ENCODE results near the gene MAPT.
"Not testable (repeated sequence)": the region's sequence is repeated elsewhere in the genome, so short reads cannot be mapped to it uniquely, and the experiment has no call there.

The MAPT gene

DNA sequence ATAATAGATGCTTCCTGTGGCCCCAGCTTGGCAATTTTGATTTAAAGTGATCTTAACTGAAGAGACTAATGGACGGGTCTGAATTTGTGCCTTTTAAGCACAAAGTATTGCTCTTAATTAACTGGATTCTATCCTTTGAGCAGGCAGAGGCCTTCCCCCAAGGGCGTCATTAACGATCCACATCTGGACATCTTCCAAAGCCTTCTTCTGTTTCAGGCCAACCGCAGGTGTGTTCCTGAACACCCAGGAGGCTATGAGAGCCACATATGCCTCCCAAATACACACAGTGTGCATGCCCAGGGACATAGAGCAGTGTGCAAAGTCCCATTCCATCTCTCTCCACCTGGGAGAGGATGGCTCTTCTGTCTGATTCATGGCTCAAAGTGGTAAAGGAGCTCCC is 42.3 kb downstream of the MAPT start:
- Histone ChIP-seq H3K4me3 (ENCODE audit: low read length) (no peak overlapping the region), H3K4me2 (ENCODE audit: low read length) (no peak overlapping the region), H3K9me3 (ENCODE audit: control insufficient read depth, insufficient read depth, low read length) (no peaks in the 10 kb centered on the region), H3K9me2 (replicated peaks; ENCODE audit: control insufficient read depth, low read length) (no peaks in the 10 kb centered on the region), H3K4me1 (ENCODE audit: control insufficient read depth, low read length) (no peaks in the 10 kb centered on the region), H3F3A (ENCODE audit: control insufficient read depth, insufficient read depth) (no peaks in the 10 kb centered on the region), H3K79me2 (ENCODE audit: control insufficient read depth, low read length) (no peaks in the 10 kb centered on the region), H3K36me3 (ENCODE audit: control insufficient read depth, low read length) (no peaks in the 10 kb centered on the region), H3K27ac (ENCODE audit: low read depth, low read length) (no peak overlapping the region), H4K20me1 (ENCODE audit: control insufficient read depth, insufficient read depth, low read depth, low read length) (no peaks in the 10 kb centered on the region; the same call in 1 of the 2 replicates), H3K27me3 (ENCODE audit: control insufficient read depth, low read length) (peaks cover 16% of the 10 kb centered on the region)
- no peak for TF ChIP-seq EZH2phosphoT487 (IDR thresholded peaks at IDR 0.05; ENCODE audit: borderline replicate concordance, low read length)
- TF ChIP-seq, protein P1, sequence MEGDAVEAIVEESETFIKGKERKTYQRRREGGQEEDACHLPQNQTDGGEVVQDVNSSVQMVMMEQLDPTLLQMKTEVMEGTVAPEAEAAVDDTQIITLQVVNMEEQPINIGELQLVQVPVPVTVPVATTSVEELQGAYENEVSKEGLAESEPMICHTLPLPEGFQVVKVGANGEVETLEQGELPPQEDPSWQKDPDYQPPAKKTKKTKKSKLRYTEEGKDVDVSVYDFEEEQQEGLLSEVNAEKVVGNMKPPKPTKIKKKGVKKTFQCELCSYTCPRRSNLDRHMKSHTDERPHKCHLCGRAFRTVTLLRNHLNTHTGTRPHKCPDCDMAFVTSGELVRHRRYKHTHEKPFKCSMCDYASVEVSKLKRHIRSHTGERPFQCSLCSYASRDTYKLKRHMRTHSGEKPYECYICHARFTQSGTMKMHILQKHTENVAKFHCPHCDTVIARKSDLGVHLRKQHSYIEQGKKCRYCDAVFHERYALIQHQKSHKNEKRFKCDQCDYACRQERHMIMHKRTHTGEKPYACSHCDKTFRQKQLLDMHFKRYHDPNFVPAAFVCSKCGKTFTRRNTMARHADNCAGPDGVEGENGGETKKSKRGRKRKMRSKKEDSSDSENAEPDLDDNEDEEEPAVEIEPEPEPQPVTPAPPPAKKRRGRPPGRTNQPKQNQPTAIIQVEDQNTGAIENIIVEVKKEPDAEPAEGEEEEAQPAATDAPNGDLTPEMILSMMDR (IDR thresholded peaks at IDR 0.05; ENCODE audit: low read depth, low read length, poor library complexity, severe bottlenecking) = no peak

DNA sequence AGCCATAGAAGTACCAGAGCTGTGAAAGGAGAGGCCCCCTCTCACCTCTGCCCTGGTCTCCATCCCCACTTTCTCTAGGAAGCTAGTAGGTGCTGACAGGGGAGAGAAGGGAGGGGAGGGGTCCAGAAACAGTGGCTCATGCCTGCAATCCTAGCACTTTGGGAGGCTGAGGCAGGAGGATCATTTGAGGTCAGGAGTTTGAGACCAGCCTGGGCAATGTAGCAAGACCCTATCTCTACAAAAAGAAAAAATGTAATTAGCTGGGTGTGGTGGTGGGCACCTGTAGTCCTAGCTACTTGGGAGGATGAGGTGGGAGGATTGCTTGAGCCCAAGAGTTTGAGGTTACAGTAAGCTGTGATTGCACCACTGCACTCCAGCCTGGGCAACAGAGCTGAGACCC is 42.8 kb downstream of the MAPT start:
- not testable (repeated sequence) for H4K20me1 ChIP-seq (ENCODE audit: control insufficient read depth, insufficient read depth, low read depth, low read length); H3K4me3 ChIP-seq (ENCODE audit: low read length)
- H3K27me3 ChIP-seq (ENCODE audit: control insufficient read depth, low read length) = peaks cover 16% of the 10 kb centered on the region

DNA sequence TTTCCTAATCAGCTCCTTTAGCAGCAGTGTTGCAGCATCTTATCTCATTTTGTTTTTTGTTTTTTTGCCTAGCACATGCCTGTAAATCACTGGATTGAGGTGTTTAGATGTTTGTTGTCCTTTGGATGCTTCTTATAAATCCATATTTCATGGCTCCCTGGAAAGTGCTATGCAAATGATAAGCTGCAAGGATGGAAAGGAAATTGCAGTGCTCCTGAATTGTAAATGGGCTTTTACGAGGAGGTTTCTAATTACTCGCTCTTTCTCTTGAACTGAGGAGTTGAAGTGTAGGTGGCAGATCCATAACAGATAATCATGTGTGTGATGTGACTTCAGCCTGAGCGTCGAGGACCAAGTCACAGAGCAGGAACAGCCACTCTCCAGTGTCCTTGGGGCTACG is 45.0 kb downstream of the MAPT start:
- Histone ChIP-seq H3K27me3 (ENCODE audit: control insufficient read depth, low read length) (peaks cover 16% of the 10 kb centered on the region), H3K9me2 (replicated peaks; ENCODE audit: control insufficient read depth, low read length) (no peaks in the 10 kb centered on the region), H3K9me3 (ENCODE audit: control insufficient read depth, insufficient read depth, low read length) (no peaks in the 10 kb centered on the region)

More for the DNA sequence above, 42.8 kb downstream of the MAPT start:
- not testable (repeated sequence) for H3K9me3 ChIP-seq (ENCODE audit: control insufficient read depth, insufficient read depth, low read length); H3K4me1 ChIP-seq (ENCODE audit: control insufficient read depth, low read length); H3F3A ChIP-seq (ENCODE audit: control insufficient read depth, insufficient read depth); H3K79me2 ChIP-seq (ENCODE audit: control insufficient read depth, low read length); H3K36me3 ChIP-seq (ENCODE audit: control insufficient read depth, low read length); H3K27ac ChIP-seq (ENCODE audit: low read depth, low read length); H3K4me2 ChIP-seq (ENCODE audit: low read length); H3K9me2 ChIP-seq (replicated peaks; ENCODE audit: control insufficient read depth, low read length)

DNA sequence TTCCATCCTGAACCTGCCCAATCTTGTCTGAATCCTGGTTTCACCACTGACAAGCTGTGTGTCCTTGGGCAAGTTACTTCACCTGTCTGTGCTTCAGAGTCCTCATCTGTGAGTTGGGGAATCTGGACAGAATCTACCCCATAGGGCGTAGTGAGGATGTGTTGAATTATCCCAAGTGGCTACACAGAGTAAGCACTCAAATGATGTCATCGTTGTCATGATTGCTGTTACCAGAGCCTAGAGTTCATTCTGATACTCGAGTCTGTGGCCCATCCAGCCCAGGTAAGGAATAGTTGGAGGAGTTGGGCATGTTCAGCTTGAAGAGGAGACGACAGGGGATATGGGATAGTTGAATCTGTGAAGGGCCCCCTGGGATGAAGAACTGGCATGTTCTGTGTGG is 45.9 kb downstream of the MAPT start:
- no peak for TF ChIP-seq EZH2phosphoT487 (IDR thresholded peaks at IDR 0.05; ENCODE audit: borderline replicate concordance, low read length)
- TF ChIP-seq, protein P1 (IDR thresholded peaks at IDR 0.05; ENCODE audit: low read depth, low read length, poor library complexity, severe bottlenecking) = no peak
- H3K79me2 ChIP-seq (ENCODE audit: control insufficient read depth, low read length) = no peaks in the 10 kb centered on the region
- no peak overlapping the region for H3K4me3 ChIP-seq (ENCODE audit: low read length)
- H3K27ac ChIP-seq (ENCODE audit: low read depth, low read length) = no peak overlapping the region
- no peaks in the 10 kb centered on the region for H3K9me2 ChIP-seq (replicated peaks; ENCODE audit: control insufficient read depth, low read length)
- H3K27me3 ChIP-seq (ENCODE audit: control insufficient read depth, low read length) = peaks cover 16% of the 10 kb centered on the region
- H3K9me3 ChIP-seq (ENCODE audit: control insufficient read depth, insufficient read depth, low read length) = no peaks in the 10 kb centered on the region
- H3F3A ChIP-seq (ENCODE audit: control insufficient read depth, insufficient read depth) = no peaks in the 10 kb centered on the region
- H3K4me1 ChIP-seq (ENCODE audit: control insufficient read depth, low read length) = no peaks in the 10 kb centered on the region
- H3K36me3 ChIP-seq (ENCODE audit: control insufficient read depth, low read length) = no peaks in the 10 kb centered on the region
- no peaks in the 10 kb centered on the region; the same call in 1 of the 2 replicates for H4K20me1 ChIP-seq (ENCODE audit: control insufficient read depth, insufficient read depth, low read depth, low read length)
- H3K4me2 ChIP-seq (ENCODE audit: low read length) = no peak overlapping the region

More for the DNA sequence above, 45.0 kb downstream of the MAPT start:
- Histone ChIP-seq H3K4me3 (ENCODE audit: low read length) (no peak overlapping the region), H3K79me2 (ENCODE audit: control insufficient read depth, low read length) (no peaks in the 10 kb centered on the region), H3K4me2 (ENCODE audit: low read length) (no peak overlapping the region), H3K4me1 (ENCODE audit: control insufficient read depth, low read length) (no peaks in the 10 kb centered on the region), H4K20me1 (ENCODE audit: control insufficient read depth, insufficient read depth, low read depth, low read length) (no peaks in the 10 kb centered on the region; the same call in 1 of the 2 replicates), H3F3A (ENCODE audit: control insufficient read depth, insufficient read depth) (no peaks in the 10 kb centered on the region), H3K36me3 (ENCODE audit: control insufficient read depth, low read length) (no peaks in the 10 kb centered on the region), H3K27ac (ENCODE audit: low read depth, low read length) (no peak overlapping the region)
- TF ChIP-seq EZH2phosphoT487 (IDR thresholded peaks at IDR 0.05; ENCODE audit: borderline replicate concordance, low read length) = no peak
- TF ChIP-seq, protein P1 (IDR thresholded peaks at IDR 0.05; ENCODE audit: low read depth, low read length, poor library complexity, severe bottlenecking) = no peak
